SK-N-SH (cell line): ENCODE data around the gene PRPH. TPM values are rescaled to one million over a fixed set of nuclear protein-coding genes. Genes with fewer than 3 reads are reported as not detected.

Source experiments
- CTCF ChIA-PET: fragments of 300-600, 350-600 bp; formaldehyde crosslinking; extraction: SDS; loops from one replicate; lab custom pipeline; 2021; lab: Yijun Ruan, JAX
- POLR2A ChIA-PET: fragments of 350-600 bp; sonication (Branson Sonifier 250); formaldehyde crosslinking; extraction: SDS; loops from one replicate; lab custom pipeline; 2020; ENCODE audit warnings: antibody characterized with exemption, inconsistent platforms; lab: Yijun Ruan, JAX
- DNase-seq: peaks from one replicate; pipeline ENCODE4 v3.0.0; 2012
- H2AFZ ChIP-seq: fragments of 200-600 bp; sonication (generic); 2 replicates; pipeline ENCODE4 v1.8.1; 2016; ENCODE audit warnings: antibody characterized with exemption, mild to moderate bottlenecking, low read depth
- H3F3A ChIP-seq: fragments of 200-600 bp; sonication (generic); replicated peaks from 2 replicates; pipeline ENCODE3; 2016; ENCODE audit warnings: antibody characterized with exemption, mild to moderate bottlenecking; ENCODE audit not compliant: insufficient read depth
- H3K27ac ChIP-seq, 2 experiments: fragments of 200-500 bp in 1 of 2; fragments of 200-600 bp in 1 of 2; sonication (Bioruptor generic) in 1 of 2; sonication (generic), shearing (Covaris generic) in 1 of 2; 2 replicates each; pipeline versions ENCODE4 v1.5.1 to v1.6.1; 2014 to 2016; ENCODE audit warnings: low read depth in 2 of 2, inconsistent platforms in 1 of 2, low read length in 1 of 2, mild to moderate bottlenecking in 1 of 2, mixed read lengths in 1 of 2
- H3K27me3 ChIP-seq: fragments of 200-600 bp; sonication (generic), shearing (Covaris generic); 2 replicates; pipeline ENCODE4 v1.6.1; 2016; ENCODE audit warnings: mixed run types; ENCODE audit not compliant: insufficient read depth
- H3K36me3 ChIP-seq, 2 experiments: fragments of 200-500 bp in 1 of 2; fragments of 200-600 bp in 1 of 2; sonication (Bioruptor generic) in 1 of 2; sonication (generic) in 1 of 2; replicated peaks in 1 of 2; 2 replicates each; pipeline versions ENCODE3 to v1.5.1; 2014 to 2016; ENCODE audit warnings: low read length in 1 of 2, mild to moderate bottlenecking in 1 of 2; ENCODE audit not compliant: insufficient read depth in 2 of 2, control insufficient read depth in 1 of 2
- H3K4me1 ChIP-seq, 2 experiments: fragments of 200-500 bp in 1 of 2; fragments of 200-600 bp in 1 of 2; sonication (Bioruptor generic) in 1 of 2; sonication (generic), shearing (Covaris generic) in 1 of 2; 2 replicates each; pipeline versions ENCODE4 v1.5.1 to v1.6.1; 2014 to 2016; ENCODE audit warnings: low read depth in 1 of 2, low read length in 1 of 2, mixed run types in 1 of 2; ENCODE audit not compliant: insufficient read depth in 2 of 2, control insufficient read depth in 1 of 2
- H3K4me2 ChIP-seq: fragments of 200-600 bp; sonication (generic), shearing (Covaris generic); 2 replicates; pipeline ENCODE4 v1.6.1; 2017; ENCODE audit warnings: mixed run types
- H3K4me3 ChIP-seq, 2 experiments: fragments of 200-500 bp in 1 of 2; fragments of 200-600 bp in 1 of 2; sonication (Bioruptor generic) in 1 of 2; sonication (generic), shearing (Covaris generic) in 1 of 2; 2 replicates each; pipeline versions ENCODE4 v1.5.1 to v1.8.1; 2014 to 2016; ENCODE audit warnings: low read depth in 2 of 2, inconsistent platforms in 1 of 2, low read length in 1 of 2, mild to moderate bottlenecking in 1 of 2, mixed read lengths in 1 of 2, moderate library complexity in 1 of 2
- H3K79me2 ChIP-seq: fragments of 200-600 bp; sonication (generic); 2 replicates; pipeline ENCODE4 v1.8.1; 2017; ENCODE audit warnings: mild to moderate bottlenecking; ENCODE audit not compliant: insufficient read depth
- H3K9ac ChIP-seq: fragments of 200-600 bp; sonication (generic); 2 replicates; pipeline ENCODE4 v1.6.1; 2017; ENCODE audit warnings: mixed run types
- H3K9me2 ChIP-seq: fragments of 200-600 bp; sonication (generic); 2 replicates; pipeline ENCODE4 v1.6.1; 2017; ENCODE audit warnings: mixed run types
- H3K9me3 ChIP-seq: fragments of 200-600 bp; sonication (generic); 2 replicates; pipeline ENCODE4 v1.6.1; 2017; ENCODE audit warnings: mixed run types, mild to moderate bottlenecking, moderate library complexity
- H4K20me1 ChIP-seq: fragments of 200-600 bp; sonication (generic); 2 replicates; pipeline ENCODE4 v1.6.1; 2017; ENCODE audit warnings: mild to moderate bottlenecking, mixed run types; ENCODE audit not compliant: insufficient read depth
- ELF1 ChIP-seq: IDR thresholded peaks from 2 replicates; pipeline ENCODE4 v1.4.0; 2012
- EZH2phosphoT487 ChIP-seq: fragments of 200-600 bp; sonication (generic); IDR thresholded peaks from 2 replicates; pipeline ENCODE4 v1.6.1; 2017; ENCODE audit warnings: low read depth, mixed run types, mild to moderate bottlenecking, antibody characterized with exemption, moderate library complexity, borderline replicate concordance
- FOXM1 ChIP-seq: IDR thresholded peaks from 2 replicates; pipeline ENCODE4 v1.4.0; 2012; ENCODE audit warnings: low read depth, mild to moderate bottlenecking
- GATA2 ChIP-seq: sonication (generic); formaldehyde crosslinking; IDR thresholded peaks from 2 replicates; pipeline ENCODE4 v1.5.0; 2020; ENCODE audit warnings: mild to moderate bottlenecking, missing genetic modification reagents
- MXI1 ChIP-seq: IDR thresholded peaks from 2 replicates; pipeline ENCODE4 v1.6.1; 2012; ENCODE audit warnings: mild to moderate bottlenecking, low read depth, low read length, improper control_type of control experiment
- NFIC ChIP-seq: IDR thresholded peaks from 2 replicates; pipeline ENCODE4 v1.4.0; 2012; ENCODE audit warnings: borderline replicate concordance
- RAD21 ChIP-seq: IDR thresholded peaks from 2 replicates; pipeline ENCODE4 v1.6.1; 2012; ENCODE audit warnings: mild to moderate bottlenecking, low read length
- RXRA ChIP-seq: IDR thresholded peaks from 2 replicates; pipeline ENCODE4 v1.4.0; 2012; ENCODE audit warnings: low read depth, mild to moderate bottlenecking, borderline replicate concordance
- SIN3A ChIP-seq: IDR thresholded peaks from 2 replicates; pipeline ENCODE4 v1.6.1; 2012; ENCODE audit warnings: low read depth, mild to moderate bottlenecking, low read length, moderate library complexity, borderline replicate concordance
- SMC3 ChIP-seq: IDR thresholded peaks from 2 replicates; pipeline ENCODE4 v1.6.1; 2012; ENCODE audit warnings: low read depth, low read length, improper control_type of control experiment
- YY1 ChIP-seq: IDR thresholded peaks from 2 replicates; pipeline ENCODE4 v1.4.0; 2012; ENCODE audit warnings: low read depth, mild to moderate bottlenecking
- WGBS: methylation state at CpG from one replicate; pipeline ENCODE4 v1.1.6; 2017; ENCODE audit warnings: low lambda C conversion rate; 5-methylcytosine and 5-hydroxymethylcytosine counted together
- polyA plus RNA-seq, 3 experiments: library from polyadenylated mRNA; depleted of rRNA; stranded (reverse); fragments of >200 nt; gene quantifications; 2 replicates each; pipeline ENCODE4 v1.2.3, GENCODE V29; 2012
- TF ChIP-seq, protein P1 (sequence below): IDR thresholded peaks from 2 replicates; pipeline ENCODE4 v1.4.0; 2012; ENCODE audit warnings: low read depth
- TF ChIP-seq, protein P2 (sequence below): fragments of 200-600 bp; sonication (generic); IDR thresholded peaks from 2 replicates; pipeline ENCODE4 v1.6.1; 2017; ENCODE audit warnings: antibody characterized with exemption, mild to moderate bottlenecking, moderate library complexity
- TF ChIP-seq, protein P3 (sequence below): IDR thresholded peaks from 2 replicates; pipeline ENCODE4 v1.4.0; 2012; ENCODE audit warnings: low read depth, borderline replicate concordance
- TF ChIP-seq, protein P4 (sequence below): IDR thresholded peaks from 2 replicates; pipeline ENCODE4 v1.4.0; 2012; ENCODE audit warnings: low read depth, borderline replicate concordance
- TF ChIP-seq, protein P5 (sequence below): fragments of 150-350 bp; IDR thresholded peaks from 2 replicates; pipeline ENCODE4 v1.6.1; 2017; ENCODE audit warnings: antibody characterized with exemption, low read length, low read depth, borderline replicate concordance

Gene PRPH
- polyA plus RNA-seq, 1 of the 3 experiments (the other 2 are of a cell fraction), result 1.9 TPM

DNA sequence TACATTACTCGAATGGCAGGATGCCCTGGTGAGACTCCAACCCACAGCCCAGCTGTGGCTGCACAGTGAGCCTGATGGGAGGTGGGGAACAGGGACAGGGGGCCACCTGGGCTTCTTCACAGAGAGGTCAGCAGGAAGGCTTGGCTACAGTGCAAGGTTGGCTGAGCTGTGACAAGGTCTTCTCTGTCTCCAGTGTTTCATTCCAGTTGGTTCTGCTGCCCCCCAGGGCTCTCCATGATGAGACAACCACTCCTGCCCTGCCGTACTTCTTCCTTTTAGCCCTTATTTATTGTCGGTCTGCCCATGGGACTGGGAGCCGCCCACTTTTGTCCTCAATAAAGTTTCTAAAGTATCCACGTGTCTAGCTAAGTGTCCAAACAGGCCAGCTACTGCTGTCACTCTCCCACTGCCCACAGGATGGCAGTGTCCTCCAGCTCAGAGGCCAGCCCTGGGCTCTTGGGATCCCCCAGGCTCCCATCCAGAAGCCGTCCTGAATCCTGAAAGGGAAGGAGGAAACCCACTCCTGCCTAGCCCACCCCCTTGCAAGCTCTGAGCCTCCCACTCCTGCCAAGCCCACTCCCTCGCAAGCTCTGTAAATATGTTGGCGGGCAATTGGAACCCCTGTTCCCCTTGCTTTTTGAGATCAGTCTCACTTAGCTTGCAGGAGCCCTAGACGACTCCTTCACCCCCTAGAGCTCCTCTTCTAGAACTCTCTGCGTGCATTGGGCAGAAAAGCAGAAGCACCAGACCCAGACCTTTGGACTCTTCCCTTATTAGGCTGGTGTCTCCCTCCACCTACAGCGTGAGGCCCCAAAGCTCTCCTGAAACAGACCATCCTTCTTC, 36.7 kb downstream of the PRPH start:
- Histone ChIP-seq H3K27ac (no peak overlapping the region), H3F3A (peaks cover 14% of the 10 kb centered on the region), H3K9ac (no peak overlapping the region), H3K27me3 (no peaks in the 10 kb centered on the region), H3K9me3 (no peaks in the 10 kb centered on the region), H3K4me1 (peaks cover 0 to 2% of the 10 kb centered on the region in 2 experiments; a peak in 1 of 4 replicates), H3K9me2 (no peaks in the 10 kb centered on the region), H3K36me3 (peaks cover 2 to 19% of the 10 kb centered on the region in 2 experiments), H4K20me1 (no peaks in the 10 kb centered on the region), H3K4me2 (no peak overlapping the region), H3K4me3 (peak overlapping the region in 1 of 2 experiments; percentile 25; a peak in 1 of 4 replicates), H2AFZ (no peak overlapping the region), H3K79me2 (no peaks in the 10 kb centered on the region)
- CTCF ChIA-PET, result interaction anchor here (0.7 to 15.9 kb wide), 27 partner anchors 8 to 323 kb away, joined by 3 to 658 read pairs (median 4); partner anchors contain the start of genes DNAJC22, PRPH and TROAP
- 78% methylated on average over 11 of the region's 11 CpGs for WGBS
- DNase-seq, result peak; percentile 81
- POLR2A ChIA-PET, result interaction anchor here (0.6 to 1.7 kb wide), 3 partner anchors 9 to 38 kb away, joined by 3 to 9 read pairs (median 6); partner anchors contain the start of gene TROAP
- TF ChIP-seq, protein P1, sequence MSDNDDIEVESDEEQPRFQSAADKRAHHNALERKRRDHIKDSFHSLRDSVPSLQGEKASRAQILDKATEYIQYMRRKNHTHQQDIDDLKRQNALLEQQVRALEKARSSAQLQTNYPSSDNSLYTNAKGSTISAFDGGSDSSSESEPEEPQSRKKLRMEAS, result peak; percentile 59; the same call in 1 of the 2 replicates
- TF ChIP-seq GATA2 (CRISPR knock-in tag) (no peak), RAD21 (peak; percentile 80), SIN3A (peak; percentile 84), SMC3 (peak; percentile 74), MXI1 (0 out of 2 replicates have a peak, but pooled peaks have one; percentile 35)
- TF ChIP-seq, protein P2, sequence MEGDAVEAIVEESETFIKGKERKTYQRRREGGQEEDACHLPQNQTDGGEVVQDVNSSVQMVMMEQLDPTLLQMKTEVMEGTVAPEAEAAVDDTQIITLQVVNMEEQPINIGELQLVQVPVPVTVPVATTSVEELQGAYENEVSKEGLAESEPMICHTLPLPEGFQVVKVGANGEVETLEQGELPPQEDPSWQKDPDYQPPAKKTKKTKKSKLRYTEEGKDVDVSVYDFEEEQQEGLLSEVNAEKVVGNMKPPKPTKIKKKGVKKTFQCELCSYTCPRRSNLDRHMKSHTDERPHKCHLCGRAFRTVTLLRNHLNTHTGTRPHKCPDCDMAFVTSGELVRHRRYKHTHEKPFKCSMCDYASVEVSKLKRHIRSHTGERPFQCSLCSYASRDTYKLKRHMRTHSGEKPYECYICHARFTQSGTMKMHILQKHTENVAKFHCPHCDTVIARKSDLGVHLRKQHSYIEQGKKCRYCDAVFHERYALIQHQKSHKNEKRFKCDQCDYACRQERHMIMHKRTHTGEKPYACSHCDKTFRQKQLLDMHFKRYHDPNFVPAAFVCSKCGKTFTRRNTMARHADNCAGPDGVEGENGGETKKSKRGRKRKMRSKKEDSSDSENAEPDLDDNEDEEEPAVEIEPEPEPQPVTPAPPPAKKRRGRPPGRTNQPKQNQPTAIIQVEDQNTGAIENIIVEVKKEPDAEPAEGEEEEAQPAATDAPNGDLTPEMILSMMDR, result peak; percentile 84
- TF ChIP-seq, protein P3, sequence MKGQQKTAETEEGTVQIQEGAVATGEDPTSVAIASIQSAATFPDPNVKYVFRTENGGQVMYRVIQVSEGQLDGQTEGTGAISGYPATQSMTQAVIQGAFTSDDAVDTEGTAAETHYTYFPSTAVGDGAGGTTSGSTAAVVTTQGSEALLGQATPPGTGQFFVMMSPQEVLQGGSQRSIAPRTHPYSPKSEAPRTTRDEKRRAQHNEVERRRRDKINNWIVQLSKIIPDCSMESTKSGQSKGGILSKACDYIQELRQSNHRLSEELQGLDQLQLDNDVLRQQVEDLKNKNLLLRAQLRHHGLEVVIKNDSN, result no peak

DNA sequence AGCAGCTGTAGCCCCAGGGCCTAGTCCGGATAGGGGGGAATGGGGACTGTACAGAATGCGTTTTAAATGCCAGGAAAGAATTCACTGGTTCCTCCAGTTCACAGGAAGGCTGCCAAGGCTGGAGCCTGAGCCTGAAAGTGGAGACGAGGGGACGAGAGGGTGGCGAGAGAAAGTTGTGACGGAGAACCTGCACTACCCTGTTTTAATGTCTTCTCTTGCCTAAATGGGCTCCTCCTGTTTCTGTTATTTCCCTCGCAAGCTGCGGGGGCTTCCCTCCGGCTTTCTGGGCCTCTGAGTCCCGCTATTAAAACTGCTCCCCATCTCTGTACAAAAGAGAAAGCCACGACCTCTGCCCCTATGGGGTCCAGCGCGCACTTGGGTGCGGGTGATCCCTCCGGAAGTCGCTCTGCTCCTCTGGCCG, 37.5 kb downstream of the PRPH start:
- Histone ChIP-seq H3K9me2 (no peaks in the 10 kb centered on the region), H4K20me1 (no peaks in the 10 kb centered on the region), H3F3A (peaks cover 9% of the 10 kb centered on the region), H3K27me3 (no peaks in the 10 kb centered on the region), H3K9ac (no peak overlapping the region), H3K4me2 (no peak overlapping the region), H3K9me3 (no peaks in the 10 kb centered on the region), H3K4me3 (no peak overlapping the region), H3K27ac (no peak overlapping the region), H3K79me2 (no peaks in the 10 kb centered on the region), H3K4me1 (peaks cover 0 to 3% of the 10 kb centered on the region in 2 experiments; a peak in 1 of 4 replicates), H3K36me3 (peaks cover 2 to 13% of the 10 kb centered on the region in 2 experiments), H2AFZ (no peak overlapping the region)
- POLR2A ChIA-PET, result interaction anchor here (0.6 kb wide), 1 partner anchor 26 kb away, joined by 3 read pairs; no protein-coding TSS in a partner anchor
- DNase-seq, result no peak
- WGBS, result 90% methylated on average over 16 of the region's 17 CpGs
- CTCF ChIA-PET, result interaction anchor here (0.7 to 15.9 kb wide), 13 partner anchors 10 to 237 kb away, joined by 3 to 658 read pairs (median 5); partner anchors contain the start of genes DNAJC22, PRPH and TROAP
- no peak for TF ChIP-seq RXRA
- no peak for TF ChIP-seq NFIC
- TF ChIP-seq ELF1, result no peak
- TF ChIP-seq, protein P4, sequence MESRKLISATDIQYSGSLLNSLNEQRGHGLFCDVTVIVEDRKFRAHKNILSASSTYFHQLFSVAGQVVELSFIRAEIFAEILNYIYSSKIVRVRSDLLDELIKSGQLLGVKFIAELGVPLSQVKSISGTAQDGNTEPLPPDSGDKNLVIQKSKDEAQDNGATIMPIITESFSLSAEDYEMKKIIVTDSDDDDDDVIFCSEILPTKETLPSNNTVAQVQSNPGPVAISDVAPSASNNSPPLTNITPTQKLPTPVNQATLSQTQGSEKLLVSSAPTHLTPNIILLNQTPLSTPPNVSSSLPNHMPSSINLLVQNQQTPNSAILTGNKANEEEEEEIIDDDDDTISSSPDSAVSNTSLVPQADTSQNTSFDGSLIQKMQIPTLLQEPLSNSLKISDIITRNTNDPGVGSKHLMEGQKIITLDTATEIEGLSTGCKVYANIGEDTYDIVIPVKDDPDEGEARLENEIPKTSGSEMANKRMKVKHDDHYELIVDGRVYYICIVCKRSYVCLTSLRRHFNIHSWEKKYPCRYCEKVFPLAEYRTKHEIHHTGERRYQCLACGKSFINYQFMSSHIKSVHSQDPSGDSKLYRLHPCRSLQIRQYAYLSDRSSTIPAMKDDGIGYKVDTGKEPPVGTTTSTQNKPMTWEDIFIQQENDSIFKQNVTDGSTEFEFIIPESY, result no peak
- TF ChIP-seq EZH2phosphoT487, result no peak
- no peak for TF ChIP-seq MXI1
- TF ChIP-seq, protein P2, result no peak
- TF ChIP-seq FOXM1, result no peak
- TF ChIP-seq, protein P5, sequence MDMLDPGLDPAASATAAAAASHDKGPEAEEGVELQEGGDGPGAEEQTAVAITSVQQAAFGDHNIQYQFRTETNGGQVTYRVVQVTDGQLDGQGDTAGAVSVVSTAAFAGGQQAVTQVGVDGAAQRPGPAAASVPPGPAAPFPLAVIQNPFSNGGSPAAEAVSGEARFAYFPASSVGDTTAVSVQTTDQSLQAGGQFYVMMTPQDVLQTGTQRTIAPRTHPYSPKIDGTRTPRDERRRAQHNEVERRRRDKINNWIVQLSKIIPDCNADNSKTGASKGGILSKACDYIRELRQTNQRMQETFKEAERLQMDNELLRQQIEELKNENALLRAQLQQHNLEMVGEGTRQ, result no peak
- TF ChIP-seq GATA2 (CRISPR knock-in tag), result no peak
- TF ChIP-seq YY1, result no peak
